Measurements from ENCODE around the gene RTN4. TPM values are rescaled to one million over a fixed set of nuclear protein-coding genes. Genes with fewer than 3 reads are reported as not detected.

Gene RTN4
- total RNA-seq, 2 donors from 2014 or later: 199 to 280 TPM

DNA sequence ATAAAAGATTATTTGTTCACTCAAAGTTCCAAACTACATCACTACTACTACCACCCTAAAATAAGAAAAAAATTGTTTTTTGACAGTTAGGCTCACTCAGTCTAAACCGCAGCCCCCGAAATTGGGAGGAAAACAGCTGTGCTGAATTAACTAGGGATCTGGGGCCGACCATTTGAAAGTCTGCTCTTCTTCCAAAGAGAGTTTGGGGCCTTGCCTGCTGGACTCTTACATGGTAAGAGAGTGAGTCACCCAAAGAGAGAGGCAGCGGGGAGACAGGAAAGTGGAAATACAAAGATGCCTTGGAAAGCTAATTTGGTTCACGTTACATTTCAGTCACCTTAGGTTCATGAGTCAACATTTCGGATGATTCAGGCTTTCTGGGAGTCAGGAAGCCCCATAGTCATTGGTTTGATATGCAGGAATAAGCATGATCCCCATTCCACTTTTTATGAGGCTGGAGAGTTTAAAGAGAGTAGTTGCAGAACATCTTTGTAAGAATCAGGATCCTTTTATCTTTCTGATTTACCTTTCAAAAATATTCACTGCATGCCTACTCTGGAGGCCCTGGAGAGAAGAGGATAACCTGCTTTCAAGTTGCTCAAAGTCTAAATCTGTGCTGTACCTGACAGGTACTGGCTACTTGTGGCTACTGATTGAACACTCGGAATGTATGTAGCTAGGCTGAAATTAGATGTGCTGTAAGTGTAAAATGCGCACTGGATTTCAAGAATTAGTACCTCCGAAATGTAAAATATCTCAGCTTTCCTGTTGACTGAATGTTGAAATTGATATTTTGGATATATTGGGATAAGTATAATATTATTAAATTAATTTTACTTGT, 995 bp upstream of the RTN4 start:
- Histone ChIP-seq H3K27me3 (no peaks in the 10 kb centered on the region), H3K27ac (peak overlapping the region; percentile 100), H3K9me3 (no peaks in the 10 kb centered on the region), H3K36me3 (no peaks in the 10 kb centered on the region), H3K4me3 (peak overlapping the region; percentile 92), H3K4me1 (no peaks in the 10 kb centered on the region), H3K9ac (ENCODE audit: low read depth in 2 of 2, low read length in 2 of 2) (peak overlapping the region; percentile 64 to 96)
- DNase-seq: peak; percentile 63
- TF ChIP-seq, protein P1, sequence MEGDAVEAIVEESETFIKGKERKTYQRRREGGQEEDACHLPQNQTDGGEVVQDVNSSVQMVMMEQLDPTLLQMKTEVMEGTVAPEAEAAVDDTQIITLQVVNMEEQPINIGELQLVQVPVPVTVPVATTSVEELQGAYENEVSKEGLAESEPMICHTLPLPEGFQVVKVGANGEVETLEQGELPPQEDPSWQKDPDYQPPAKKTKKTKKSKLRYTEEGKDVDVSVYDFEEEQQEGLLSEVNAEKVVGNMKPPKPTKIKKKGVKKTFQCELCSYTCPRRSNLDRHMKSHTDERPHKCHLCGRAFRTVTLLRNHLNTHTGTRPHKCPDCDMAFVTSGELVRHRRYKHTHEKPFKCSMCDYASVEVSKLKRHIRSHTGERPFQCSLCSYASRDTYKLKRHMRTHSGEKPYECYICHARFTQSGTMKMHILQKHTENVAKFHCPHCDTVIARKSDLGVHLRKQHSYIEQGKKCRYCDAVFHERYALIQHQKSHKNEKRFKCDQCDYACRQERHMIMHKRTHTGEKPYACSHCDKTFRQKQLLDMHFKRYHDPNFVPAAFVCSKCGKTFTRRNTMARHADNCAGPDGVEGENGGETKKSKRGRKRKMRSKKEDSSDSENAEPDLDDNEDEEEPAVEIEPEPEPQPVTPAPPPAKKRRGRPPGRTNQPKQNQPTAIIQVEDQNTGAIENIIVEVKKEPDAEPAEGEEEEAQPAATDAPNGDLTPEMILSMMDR (IDR thresholded peaks at IDR 0.05): no peak
- intact Hi-C loops (cut with DNase I): no loop called here

DNA sequence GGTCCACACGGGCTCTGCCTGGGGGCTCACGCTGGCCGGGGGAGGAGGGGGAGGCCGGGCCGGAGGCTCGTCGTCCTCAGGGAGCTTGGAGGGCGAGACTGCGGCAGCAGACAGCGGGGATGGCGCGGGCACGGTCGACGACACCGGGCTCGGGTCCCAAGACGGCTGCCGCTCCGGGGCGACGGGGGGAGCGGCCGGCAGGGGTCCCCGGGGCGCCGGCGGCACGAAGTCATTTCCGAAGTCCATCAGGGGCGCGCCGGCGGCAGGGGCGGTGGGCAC, 491 bp downstream of the RTN4 start:
- peak overlapping the region; percentile 92 for H3K4me3 ChIP-seq
- H3K36me3 ChIP-seq: no peaks in the 10 kb centered on the region
- TF ChIP-seq, protein P1 (IDR thresholded peaks at IDR 0.05): no peak
- no peak for DNase-seq
- peak overlapping the region; percentile 100 for H3K27ac ChIP-seq
- H3K4me1 ChIP-seq: no peaks in the 10 kb centered on the region
- no peaks in the 10 kb centered on the region for H3K27me3 ChIP-seq
- intact Hi-C loops (cut with DNase I): no loop called here
- H3K9me3 ChIP-seq: no peaks in the 10 kb centered on the region
- H3K9ac ChIP-seq (ENCODE audit: low read depth in 2 of 2, low read length in 2 of 2): peak overlapping the region; percentile 96 to 97

DNA sequence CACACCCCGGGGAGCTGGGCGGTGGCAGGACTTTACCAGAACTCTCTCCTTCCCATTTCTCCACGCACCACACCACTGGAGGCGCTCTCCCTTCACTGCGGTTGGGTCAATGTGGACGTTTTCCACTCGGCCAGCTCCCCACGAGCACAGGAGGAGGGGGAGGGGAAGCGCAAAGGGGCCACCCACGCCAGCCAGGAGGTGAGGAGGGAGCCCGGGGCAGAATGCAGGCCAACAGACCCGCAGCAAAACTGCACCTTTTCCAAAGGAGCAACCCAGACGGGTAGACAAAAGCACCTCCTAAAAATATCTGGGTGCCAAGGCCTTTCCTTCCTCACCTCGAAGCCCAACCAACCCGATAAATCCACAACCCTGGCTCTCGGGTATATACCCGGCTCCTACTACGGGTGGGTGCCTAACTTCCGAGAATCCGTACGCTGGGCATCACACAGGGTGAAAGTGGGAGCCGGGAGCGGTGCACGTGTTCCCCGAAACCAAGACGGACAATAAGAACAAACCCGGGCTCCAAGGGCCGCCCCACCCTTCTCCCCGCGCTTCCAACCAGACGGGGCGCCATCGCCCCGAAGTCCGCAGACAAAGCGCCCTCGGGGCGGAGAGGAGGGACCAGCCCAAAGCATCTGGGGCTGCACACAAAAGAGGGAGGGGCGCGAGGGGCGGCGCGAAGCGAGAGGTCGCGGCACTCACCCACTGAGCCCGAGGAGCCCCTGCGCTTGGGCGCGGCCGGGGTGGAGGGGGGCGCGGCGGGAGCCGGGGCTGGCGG, 1.0 kb downstream of the RTN4 start:
- Histone ChIP-seq H3K9me3 (no peaks in the 10 kb centered on the region), H3K27me3 (no peaks in the 10 kb centered on the region), H3K36me3 (no peaks in the 10 kb centered on the region), H3K27ac (peak overlapping the region; percentile 100), H3K9ac (ENCODE audit: low read depth in 2 of 2, low read length in 2 of 2) (peak overlapping the region; percentile 96 to 97), H3K4me3 (peak overlapping the region; percentile 92), H3K4me1 (no peaks in the 10 kb centered on the region)
- intact Hi-C loops (cut with DNase I): no loop called here
- TF ChIP-seq, protein P1 (IDR thresholded peaks at IDR 0.05): peak; percentile 40
- DNase-seq: peak; percentile 94

DNA sequence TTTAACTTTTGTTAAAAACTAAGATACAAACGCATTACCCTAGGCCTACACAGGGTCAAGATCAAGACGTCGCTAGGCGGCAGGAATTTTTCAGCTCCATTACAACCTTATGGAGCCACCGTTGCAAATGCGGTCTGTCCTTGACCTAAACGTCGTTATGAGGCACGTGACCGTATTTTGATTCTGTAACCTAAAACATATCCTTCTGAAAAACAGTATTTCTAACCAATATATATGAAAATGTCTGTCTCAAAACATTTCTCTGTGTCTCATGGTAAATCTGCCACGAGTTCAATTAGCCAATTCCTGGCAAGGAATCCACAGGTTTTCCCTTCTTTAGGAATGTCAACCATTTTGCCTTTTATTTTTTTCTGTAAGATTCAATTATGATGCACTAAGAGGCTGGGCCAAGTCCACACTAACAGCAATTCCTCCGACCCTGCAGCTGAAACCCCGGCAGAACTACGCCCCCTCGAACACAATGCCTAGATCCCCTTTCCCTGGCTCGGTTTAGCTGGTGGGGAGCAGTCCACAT, 1.7 kb downstream of the RTN4 start:
- H3K4me1 ChIP-seq: no peaks in the 10 kb centered on the region
- DNase-seq: peak; percentile 67
- peak overlapping the region; percentile 96 to 97 for H3K9ac ChIP-seq (ENCODE audit: low read depth in 2 of 2, low read length in 2 of 2)
- H3K27ac ChIP-seq: peak overlapping the region; percentile 100
- TF ChIP-seq, protein P1 (IDR thresholded peaks at IDR 0.05): no peak
- H3K4me3 ChIP-seq: peak overlapping the region; percentile 92
- intact Hi-C loops (cut with DNase I): no loop called here
- H3K36me3 ChIP-seq: no peaks in the 10 kb centered on the region
- no peaks in the 10 kb centered on the region for H3K9me3 ChIP-seq
- no peaks in the 10 kb centered on the region for H3K27me3 ChIP-seq

DNA sequence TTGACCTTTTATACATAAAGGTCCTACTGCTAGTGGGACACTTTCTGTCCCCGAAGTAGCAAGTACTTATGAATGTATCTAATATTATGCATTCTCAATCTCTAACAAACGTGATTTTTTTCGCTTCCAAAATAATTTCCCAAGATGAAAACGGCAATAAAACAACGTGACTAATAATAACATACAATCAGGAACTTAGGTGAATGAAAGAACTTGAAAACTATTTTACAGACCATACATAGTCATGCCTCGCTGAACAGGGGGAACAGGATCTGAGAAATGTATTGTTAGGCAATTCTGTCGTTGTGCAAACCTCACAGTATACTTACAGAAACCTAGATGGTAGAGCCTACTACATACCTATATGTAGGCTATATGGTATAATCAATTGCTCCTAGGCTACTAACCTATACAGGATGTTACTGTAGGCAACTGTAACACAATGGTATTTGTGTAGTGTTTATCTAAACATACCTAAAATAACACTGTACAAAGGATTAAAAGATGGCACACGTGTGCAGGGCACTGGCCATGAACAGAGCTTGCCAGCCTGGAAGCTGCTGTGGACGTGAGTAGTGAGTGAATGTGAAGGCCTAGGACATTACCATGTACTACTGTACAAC, 2.5 kb downstream of the RTN4 start:
- no peak for DNase-seq
- intact Hi-C loops (cut with DNase I): no loop called here
- no peaks in the 10 kb centered on the region for H3K9me3 ChIP-seq

More for the DNA sequence above, 2.5 kb downstream of the RTN4 start:
- Histone ChIP-seq H3K27me3 (no peaks in the 10 kb centered on the region), H3K36me3 (no peaks in the 10 kb centered on the region), H3K4me1 (no peaks in the 10 kb centered on the region), H3K4me3 (peak overlapping the region; percentile 92), H3K27ac (peak overlapping the region; percentile 100), H3K9ac (ENCODE audit: low read depth in 2 of 2, low read length in 2 of 2) (peak overlapping the region in 1 of 2 donors; percentile 77)
- TF ChIP-seq, protein P1 (IDR thresholded peaks at IDR 0.05): no peak
